ENCODE results near the gene TSPAN7. TPM values are rescaled to one million over a fixed set of nuclear protein-coding genes. Genes with fewer than 3 reads are reported as not detected.

Gene TSPAN7
- total and polyA plus RNA-seq, 9 of the 15 experiments (the other 6 are each of a cell fraction or from before 2014, with no cell fraction given): 0.07 to 0.29 (median 0.12) TPM; not detected in 1

DNA sequence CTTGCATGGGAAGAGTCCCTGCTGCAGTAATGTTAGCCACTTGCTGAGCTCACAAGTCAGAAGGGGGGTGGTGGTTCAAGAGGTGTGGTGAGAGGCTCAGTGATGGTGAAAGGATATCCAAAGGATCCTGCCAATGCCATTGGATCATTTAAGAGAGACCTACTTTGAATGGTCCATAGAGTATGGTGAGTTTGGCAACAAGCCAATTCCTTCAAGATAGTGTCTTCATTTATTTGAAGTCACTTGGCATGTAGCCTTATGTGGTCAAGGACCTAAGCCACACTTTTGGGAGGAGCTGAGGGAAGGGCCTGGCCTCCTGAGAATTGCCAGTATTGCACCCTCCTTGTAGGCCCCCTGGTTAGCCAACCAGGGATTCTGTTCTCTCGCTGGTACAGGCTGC is 87.9 kb downstream of the TSPAN7 start:
- Histone ChIP-seq H3K79me2 (ENCODE audit: control insufficient read depth, insufficient read depth, low read length) (no peaks in the 10 kb centered on the region), H3K27me3 (ENCODE audit: control insufficient read depth in 2 of 2, insufficient read depth in 2 of 2, low read length in 2 of 2) (no peaks in the 10 kb centered on the region), H4K20me1 (replicated peaks; ENCODE audit: control insufficient read depth, insufficient read depth, low read length) (no peaks in the 10 kb centered on the region), H2AFZ (ENCODE audit: low read depth, low read length) (peak overlapping the region; percentile 10; the same call in 1 of the 2 replicates), H3K9ac (ENCODE audit: insufficient read depth in 1 of 2, low read depth in 2 of 2, low read length in 2 of 2) (no peak overlapping the region), H3K36me3 (ENCODE audit: control insufficient read depth, insufficient read depth, low read length) (no peaks in the 10 kb centered on the region), H3K4me3 (no peak overlapping the region), H3K4me1 (replicated peaks in 1 of 2; ENCODE audit: control insufficient read depth in 2 of 2, insufficient read depth in 2 of 2, low read length in 2 of 2) (peaks cover 20 to 43% of the 10 kb centered on the region in 2 experiments; a peak in 4 of 5 replicates), H3K9me1 (ENCODE audit: control insufficient read depth, insufficient read depth, low read length) (no peaks in the 10 kb centered on the region), H3K4me2 (ENCODE audit: insufficient read depth, low read length) (peak overlapping the region; percentile 3; the same call in 1 of the 2 replicates), H3K9me3 (replicated peaks; ENCODE audit: control insufficient read depth, insufficient read depth, low read depth, low read length) (no peaks in the 10 kb centered on the region), H3K27ac (ENCODE audit: extremely low read depth, low read depth, low read length) (no peak overlapping the region; the same call in 1 of the 3 replicates)
- CTCF ChIA-PET (ENCODE audit: low intra/inter-chr PET ratio): no interaction called here
- intact Hi-C loops (cut with micrococcal nuclease) (no loop called here), in situ Hi-C loops (cut with MboI) (no loop called here)
- TF ChIP-seq NFIX (CRISPR knock-in tag; IDR thresholded peaks at IDR 0.05; ENCODE audit: low read depth) (peak; percentile 84), GABPB2 (CRISPR knock-in tag; conservative IDR thresholded peaks at IDR 0.05) (no peak), DPF2 (IDR thresholded peaks at IDR 0.05) (0 out of 2 replicates have a peak, but pooled peaks have one; percentile 8), L3MBTL2 (IDR thresholded peaks at IDR 0.05) (0 out of 2 replicates have a peak, but pooled peaks have one; percentile 23), NFIC (IDR thresholded peaks at IDR 0.05) (peak; percentile 99), NCOA2 (IDR thresholded peaks at IDR 0.05; ENCODE audit: partially characterized antibody in 2 of 2) (peak in 1 of 2 experiments; percentile 58), SMAD1 (IDR thresholded peaks at IDR 0.05; ENCODE audit: low read depth, low read length, partially characterized antibody) (peak; percentile 49)
- TF ChIP-seq, protein P1, sequence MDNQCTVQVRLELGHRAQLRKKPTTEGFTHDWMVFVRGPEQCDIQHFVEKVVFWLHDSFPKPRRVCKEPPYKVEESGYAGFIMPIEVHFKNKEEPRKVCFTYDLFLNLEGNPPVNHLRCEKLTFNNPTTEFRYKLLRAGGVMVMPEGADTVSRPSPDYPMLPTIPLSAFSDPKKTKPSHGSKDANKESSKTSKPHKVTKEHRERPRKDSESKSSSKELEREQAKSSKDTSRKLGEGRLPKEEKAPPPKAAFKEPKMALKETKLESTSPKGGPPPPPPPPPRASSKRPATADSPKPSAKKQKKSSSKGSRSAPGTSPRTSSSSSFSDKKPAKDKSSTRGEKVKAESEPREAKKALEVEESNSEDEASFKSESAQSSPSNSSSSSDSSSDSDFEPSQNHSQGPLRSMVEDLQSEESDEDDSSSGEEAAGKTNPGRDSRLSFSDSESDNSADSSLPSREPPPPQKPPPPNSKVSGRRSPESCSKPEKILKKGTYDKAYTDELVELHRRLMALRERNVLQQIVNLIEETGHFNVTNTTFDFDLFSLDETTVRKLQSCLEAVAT (IDR thresholded peaks at IDR 0.05): no peak
- POLR2A ChIA-PET: interaction anchor here (0.6 kb wide), 1 partner anchor 157 kb away, joined by 3 read pairs; no protein-coding TSS in a partner anchor
- DNase-seq (ENCODE audit: extremely low read depth in 1 of 4, low spot score in 3 of 4) (peak; percentile 14 to 48 (median 17)), FAIRE-seq (peak; percentile 79), ATAC-seq (no peak)
- BruUV-seq (replicated peaks): no TSS peak
- WGBS (ENCODE audit: insufficient coverage, low coverage, missing lambda C conversion rate): 44% methylated on average over 1 of the region's 1 CpG
